ENCODE data around the gene GALNT12. TPM values are rescaled to one million over a fixed set of nuclear protein-coding genes. Genes with fewer than 3 reads are reported as not detected.

Gene GALNT12
- total RNA-seq, 1 donor from 2014 or later = 4.0 TPM

DNA sequence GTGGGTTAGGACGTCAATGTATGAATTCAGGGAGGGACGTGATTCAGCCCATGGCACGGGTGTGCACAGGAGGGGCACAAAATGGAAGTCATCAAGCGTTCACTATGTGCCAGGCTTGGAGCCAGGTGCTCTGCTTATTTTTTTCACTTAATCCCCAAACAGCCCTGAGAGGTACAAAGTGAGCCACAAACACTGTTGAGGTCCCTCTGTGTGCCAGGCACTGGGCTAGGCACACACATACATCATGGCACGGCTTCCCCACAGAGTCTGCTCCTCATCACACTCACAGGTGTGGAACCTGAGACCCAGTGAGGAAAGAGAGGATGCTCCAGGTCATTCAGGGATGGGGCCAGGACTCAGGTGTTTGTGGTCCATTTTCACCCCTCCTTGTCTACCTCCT lies 68.1 kb downstream of the GALNT12 start:
- intact Hi-C loops (cut with micrococcal nuclease) = no loop called here

DNA sequence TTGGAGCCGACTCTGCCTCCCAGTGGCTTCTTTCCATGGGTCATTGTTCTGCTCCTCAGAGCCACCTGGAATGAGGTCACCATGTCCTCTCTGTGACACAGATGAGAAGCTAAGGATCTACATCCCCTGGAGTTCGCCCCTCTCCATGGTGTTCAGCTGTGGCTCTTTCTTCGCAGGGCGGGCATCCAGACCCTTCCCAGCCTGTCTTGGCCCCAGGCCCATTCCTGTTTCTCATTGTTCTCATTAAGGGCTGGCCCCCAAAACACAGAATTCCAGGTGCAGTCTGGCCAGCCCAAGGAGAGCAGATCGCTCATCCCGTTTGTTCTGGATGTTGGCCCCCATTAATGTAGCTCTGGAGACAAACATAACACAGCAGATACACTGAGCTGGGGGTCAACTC lies 69.8 kb downstream of the GALNT12 start:
- intact Hi-C loops (cut with micrococcal nuclease) = no loop called here

DNA sequence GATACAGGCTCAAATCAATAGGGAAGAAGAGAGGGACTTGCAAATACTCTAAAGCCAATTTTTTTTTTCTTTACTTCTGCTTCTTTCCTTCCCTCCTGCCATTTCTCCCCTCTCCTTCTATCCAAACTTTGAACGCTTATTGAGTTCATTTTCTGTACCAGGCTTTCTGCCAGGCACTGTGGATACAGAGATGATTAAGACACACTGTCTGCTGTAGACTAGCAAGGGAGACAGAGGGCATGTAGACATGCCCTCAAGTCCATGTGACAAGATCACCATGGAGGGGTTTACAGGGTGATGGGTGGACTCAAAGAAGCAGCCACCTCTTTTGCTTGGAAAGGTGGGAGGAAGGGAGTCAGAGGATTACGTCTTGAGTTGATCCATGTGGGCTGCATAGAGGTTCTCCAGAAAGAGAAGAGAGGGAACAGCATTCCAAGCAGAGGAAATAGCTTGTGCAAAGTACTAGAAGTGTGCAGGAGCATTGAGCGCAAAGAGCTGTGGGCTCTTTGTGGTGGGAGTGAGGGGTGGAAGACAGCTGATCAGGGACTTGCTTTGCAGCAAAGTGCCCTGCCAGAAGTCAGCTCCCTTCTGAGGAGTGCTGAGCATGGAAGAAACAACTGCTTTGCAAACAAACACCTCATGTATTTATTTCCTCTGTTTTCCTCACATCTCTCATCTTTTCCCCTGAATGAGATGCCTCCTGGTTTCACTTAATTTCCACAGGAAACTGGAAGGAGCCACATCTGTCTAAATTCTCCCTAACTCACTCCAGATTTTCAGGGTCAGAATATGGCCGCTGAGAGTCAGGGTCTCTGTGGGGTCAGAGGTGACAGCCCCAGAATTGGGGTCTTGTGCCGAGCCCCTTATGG lies 71.9 kb downstream of the GALNT12 start:
- intact Hi-C loops (cut with micrococcal nuclease) = no loop called here

DNA sequence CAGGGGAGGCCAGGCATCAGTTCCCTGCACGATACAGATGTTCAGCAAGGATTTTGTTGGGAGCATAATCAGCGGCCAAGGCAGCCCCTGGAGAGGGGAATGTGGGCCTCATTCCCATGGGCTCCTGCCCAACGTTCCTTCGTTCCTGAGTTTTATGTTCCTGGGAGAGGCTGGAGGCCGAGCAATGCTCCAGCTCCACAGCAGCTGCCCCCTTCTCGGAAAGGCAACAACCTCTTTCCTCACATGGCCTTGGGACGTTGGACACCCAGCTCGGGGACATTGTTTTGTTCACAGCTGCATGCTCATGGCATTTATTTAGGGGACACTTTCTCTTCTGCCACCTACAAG lies 72.5 kb downstream of the GALNT12 start:
- intact Hi-C loops (cut with micrococcal nuclease) = no loop called here

DNA sequence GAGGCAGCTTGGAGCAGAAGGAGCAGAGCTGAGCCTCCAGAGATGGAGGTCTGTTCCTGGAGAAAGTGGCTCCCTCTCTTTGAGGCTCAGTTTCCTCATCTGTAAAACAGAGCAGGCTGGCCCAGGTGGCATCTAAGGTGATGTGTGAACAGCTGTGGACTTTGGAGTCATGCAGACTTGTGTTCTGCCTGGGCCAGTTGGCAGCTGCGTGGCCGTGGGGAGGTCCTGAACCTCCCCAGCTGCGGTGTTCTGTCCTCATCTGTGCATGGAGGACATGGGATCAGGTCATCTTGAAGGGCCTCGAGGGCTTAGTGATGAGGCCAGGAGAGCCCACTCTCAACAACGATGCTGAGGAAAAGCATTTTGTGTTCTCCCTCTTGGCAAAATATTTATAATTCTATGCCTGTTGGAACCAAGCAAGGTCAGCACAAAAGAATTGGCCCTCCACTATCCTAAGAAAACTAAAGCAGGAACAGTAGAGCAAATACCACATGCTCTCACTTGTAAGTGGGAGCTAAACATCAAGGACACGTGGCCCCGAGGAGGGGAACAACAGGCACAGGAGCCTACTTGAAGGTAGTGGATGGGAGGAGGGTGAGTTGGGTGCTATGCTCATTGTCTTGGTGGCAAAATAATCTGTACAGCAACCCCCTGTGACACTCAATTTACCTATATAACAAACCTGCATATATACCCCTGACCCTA lies 73.0 kb downstream of the GALNT12 start:
- intact Hi-C loops (cut with micrococcal nuclease) = no loop called here

DNA sequence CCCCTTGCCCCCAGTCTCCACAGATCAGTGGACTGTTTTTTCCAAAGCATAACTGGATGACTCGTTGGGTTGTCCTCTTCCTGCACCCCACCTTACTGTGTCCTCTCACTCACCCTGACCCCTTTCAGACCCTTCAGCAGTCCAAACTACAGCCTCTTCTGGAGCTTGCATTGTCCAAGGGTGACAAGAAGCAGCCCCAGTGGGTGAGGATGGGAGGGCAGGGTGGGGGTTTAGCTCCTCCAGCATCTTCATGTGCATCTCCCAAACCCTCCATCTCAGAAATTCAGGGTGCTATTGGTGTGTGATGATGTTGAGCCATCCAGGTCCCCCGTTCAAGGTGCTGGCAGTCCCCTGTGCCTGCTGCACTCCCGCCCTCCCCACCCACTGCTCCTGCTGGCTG lies 73.9 kb downstream of the GALNT12 start:
- intact Hi-C loops (cut with micrococcal nuclease) = no loop called here

DNA sequence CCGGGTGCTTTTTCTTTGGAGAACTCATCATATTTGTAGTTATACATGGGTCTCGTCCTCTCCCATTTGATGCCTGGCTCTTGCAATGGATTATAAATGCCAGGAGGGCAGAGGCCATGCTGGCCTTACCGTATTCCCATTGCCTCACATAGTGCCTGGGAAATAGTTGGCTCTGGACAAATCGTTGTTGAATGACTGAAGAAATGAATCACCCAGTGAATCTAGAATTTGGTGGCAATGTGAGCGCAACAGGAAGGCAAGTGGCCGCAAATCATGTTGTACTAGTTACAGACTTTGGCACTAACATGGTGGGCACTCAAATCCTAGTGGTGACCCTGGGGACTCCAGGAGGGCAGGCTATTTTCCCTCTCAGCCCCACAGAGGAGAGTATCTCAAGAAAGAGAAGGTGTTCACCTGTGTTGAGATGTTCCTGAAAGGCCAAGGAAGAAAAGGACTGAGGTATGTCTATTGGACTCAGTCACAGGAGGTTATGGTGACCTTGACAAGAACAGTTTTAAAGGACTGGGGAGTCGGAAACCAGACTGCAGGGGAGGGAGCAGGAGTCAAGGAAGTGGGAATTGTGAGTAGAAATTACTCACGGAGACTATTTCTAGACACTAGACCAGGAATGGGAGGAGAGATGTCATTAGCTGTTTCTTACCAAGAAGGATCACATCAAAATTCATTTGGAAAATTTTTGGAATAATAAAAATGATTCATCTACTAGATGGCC lies 74.5 kb downstream of the GALNT12 start:
- intact Hi-C loops (cut with micrococcal nuclease) = no loop called here

DNA sequence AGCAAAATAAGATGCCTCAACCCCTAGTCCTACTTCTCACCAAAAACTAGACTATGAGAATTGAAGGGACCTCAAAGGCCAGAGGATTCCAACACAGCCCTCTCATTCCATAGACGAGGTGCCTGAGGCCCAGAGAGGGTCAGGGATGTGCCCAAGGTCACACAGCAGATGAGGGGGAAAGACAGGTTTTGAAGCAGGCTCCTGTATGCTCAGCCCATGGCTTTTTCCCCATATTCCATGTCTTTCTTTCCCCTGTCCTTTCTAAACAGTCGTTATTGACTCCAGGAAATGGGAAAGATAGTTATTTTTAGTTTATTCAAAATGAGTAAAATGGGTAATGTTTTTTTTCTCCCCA lies 75.1 kb downstream of the GALNT12 start:
- intact Hi-C loops (cut with micrococcal nuclease) = no loop called here

DNA sequence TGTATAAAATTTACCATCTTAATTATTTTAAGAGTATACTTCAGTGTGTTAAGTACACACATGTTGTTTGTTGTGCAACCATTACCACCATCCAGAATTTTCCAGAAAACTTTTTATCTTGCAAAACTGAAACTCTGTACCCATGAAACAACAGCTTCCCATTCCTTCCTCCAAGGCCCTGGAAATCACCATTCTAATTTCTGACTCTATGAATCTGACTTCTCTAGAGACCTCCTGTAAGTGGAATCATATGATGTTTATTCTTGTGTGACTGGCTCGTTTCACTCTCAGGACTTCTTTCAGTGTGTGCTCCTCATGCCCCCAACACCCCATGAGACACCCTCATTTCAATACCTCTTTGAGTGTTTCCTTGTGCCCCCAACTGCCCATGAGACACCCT lies 75.8 kb downstream of the GALNT12 start:
- intact Hi-C loops (cut with micrococcal nuclease) = no loop called here

DNA sequence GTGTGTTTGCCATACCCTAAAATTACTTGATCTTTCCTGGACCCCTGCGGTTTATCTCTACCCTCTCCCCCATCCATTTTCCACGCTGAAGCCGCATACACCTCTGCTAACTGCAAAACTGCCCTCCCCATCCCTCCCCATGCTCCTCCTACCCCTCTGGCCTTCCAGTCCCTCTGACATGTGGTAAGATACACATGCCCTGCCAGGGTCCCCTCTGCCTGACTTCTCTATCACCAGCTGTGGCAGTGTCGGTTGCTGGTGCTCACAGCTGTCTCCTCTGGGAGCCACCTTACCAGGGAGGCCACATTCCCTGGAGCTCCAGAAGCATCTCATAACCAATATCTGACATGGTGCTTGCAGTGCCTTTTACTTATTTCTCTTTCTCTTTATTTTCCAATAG lies 77.4 kb downstream of the GALNT12 start:
- intact Hi-C loops (cut with micrococcal nuclease) = no loop called here

DNA sequence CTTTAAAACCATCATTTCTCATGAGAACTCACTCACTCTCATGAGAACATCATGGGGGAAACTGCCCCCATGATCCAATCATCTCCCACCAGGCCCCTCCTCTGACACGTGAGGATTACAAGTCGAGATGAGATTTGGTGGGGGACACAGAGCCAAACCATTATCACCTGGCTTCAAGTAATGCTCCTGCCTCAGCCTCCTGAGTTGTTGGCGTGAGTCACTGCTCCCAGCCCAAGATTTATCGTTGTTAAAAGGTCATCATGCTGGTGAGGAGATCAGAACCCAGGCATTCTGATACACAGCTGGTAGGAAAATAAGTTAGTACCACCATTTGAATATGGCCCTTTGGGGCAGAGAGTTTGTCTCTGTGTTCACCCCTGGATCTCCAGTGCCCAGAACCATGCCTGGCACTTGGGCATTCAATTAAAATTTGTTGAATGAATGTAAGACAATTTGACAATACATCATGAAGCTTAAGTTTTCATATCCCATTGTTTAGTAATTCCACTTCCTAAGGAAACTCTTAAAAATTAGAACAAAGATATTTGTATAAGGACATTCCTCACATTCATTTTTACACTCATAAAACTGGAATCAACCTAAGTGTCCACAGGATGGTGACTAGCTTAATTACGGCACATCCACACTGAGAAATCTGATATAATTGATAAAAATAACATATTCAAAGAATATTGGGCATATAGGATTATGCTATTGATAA lies 78.3 kb downstream of the GALNT12 start:
- intact Hi-C loops (cut with micrococcal nuclease) = no loop called here

DNA sequence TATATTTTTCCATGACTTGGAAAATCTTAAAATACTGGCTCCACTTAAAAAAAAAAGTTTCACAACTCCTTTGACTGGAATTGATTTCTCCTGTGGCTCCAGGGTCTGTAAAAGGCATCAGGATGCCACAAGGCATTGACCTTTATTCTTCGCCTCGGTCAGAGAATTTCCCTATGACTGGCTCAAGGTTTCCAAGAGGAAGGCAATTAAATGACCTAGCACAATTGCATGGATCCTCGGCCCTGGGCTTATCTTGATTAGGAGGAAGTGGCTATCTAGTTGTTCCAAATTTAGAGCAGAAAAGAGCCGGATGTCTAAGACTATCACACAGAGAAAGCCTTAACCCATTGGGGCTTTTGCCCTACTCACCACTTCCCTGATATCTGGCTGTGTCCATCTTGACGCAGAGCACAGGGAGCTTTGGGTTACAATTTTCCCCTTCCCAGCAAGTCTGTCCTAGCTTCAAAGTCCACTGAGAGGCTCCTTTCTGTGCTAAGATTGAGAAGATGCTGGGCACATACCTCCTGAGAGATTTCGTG lies 79.3 kb downstream of the GALNT12 start:
- intact Hi-C loops (cut with micrococcal nuclease) = no loop called here

DNA sequence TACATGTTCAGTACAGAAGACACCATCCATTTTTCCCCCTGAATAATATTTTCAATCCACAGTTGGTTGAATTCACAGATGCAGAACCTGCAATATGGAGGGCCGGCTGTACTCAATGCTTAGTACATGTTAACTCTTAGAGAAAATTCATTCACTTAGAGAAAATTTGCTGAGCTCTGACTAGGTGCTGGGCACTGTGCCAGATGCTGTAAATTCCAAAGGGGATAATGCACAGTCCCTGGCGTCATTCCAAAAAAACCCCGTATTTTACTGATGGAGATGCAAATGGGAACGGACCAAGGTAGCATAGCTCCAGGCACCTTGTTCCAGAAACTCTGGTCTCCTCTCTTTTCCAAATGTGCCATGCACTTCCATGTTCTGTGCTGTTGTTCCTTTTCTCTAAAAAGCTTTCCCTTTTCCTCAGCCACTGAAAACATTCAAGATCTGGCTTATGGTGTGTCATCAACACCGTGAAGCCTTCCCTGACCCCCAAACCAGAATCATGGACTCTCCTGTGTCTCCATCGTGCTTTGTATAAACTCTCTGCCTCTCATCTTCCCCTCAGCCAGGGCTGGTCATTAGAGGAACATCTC lies 80.5 kb downstream of the GALNT12 start:
- intact Hi-C loops (cut with micrococcal nuclease) = no loop called here

DNA sequence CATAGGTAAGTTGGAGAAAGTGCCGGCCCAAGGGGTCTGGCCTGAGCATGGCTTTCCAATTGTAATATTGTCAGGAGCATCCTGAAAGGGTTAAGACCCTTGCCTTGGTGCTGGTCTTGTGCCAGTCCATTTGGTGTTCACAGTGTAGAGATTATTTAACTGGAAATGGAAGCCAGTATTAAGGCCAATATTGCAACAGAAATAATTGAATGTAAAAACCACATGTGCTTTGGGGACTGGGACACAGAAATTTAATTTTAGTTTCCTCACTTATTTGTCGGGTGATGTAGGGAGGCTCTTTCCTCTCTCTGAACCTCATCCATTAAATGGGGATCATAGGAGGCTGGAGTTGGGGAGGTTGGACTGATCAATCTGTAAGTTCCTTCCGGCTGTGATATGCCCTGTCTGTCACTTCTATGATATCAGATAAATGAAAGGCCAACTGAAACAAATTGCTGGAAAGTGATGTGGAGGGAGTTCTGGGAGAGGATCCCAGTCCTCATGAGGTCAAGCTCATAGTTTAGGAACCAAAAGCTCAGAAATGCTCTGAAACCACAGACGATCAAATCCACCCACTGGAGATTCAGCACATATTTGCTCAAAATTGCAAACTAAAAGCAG lies 81.4 kb downstream of the GALNT12 start:
- intact Hi-C loops (cut with micrococcal nuclease) = no loop called here

DNA sequence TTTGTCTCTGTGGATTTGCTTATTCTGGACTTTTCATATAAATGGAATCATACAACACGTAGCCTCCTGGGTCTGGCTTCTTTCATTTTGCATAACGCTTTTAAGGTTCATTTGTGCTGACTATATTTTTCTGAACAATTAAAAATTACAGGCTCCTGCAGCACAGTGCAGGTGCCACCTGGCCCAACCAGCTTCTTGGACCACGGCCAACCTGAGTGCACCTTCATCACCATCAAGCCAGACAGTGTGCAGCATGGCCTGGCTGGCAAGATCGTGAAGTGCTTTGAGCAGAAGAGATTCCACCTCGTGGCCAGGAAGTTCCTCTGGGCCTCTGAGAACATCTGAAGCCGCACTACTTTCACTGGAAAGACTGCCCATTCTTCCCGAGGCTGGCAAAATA lies 82.8 kb downstream of the GALNT12 start:
- intact Hi-C loops (cut with micrococcal nuclease) = no loop called here

DNA sequence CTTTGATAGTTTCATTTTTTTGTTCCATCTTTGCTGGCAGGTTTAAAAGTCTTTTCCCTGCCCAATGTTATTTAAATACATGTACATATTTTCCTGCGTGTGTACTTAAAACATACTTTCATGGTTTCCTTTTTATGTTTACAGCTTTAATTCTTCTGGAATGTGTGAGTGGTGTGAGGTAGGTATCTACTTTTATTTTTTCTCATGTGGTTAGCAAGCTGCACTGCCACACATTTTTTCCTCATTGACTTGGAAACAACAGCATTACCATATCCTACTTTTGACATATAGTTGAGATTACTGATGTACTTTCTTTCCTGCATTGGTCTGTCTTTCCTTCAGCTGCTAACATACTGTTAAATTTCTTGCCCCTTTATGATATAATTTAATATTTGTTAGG lies 84.8 kb downstream of the GALNT12 start:
- intact Hi-C loops (cut with micrococcal nuclease) = no loop called here

DNA sequence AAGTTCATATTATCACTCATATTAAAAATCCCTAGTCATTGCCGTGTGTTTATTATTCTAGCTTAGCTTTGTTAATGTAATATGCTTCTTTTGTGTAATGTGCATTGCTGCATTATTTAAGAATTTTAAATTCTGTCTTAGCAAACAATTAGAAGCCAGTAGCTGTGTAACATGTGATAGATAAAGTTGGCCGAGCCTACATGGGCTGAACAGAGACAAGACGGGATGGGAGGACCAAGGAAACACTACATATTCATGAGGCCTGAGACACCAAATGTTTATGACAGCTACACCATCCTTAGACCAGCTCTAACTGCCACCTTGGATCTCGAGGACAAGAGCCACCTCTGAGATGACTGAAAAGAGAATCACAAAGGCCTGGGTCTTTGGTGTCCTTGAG lies 85.2 kb downstream of the GALNT12 start:
- intact Hi-C loops (cut with micrococcal nuclease) = no loop called here

DNA sequence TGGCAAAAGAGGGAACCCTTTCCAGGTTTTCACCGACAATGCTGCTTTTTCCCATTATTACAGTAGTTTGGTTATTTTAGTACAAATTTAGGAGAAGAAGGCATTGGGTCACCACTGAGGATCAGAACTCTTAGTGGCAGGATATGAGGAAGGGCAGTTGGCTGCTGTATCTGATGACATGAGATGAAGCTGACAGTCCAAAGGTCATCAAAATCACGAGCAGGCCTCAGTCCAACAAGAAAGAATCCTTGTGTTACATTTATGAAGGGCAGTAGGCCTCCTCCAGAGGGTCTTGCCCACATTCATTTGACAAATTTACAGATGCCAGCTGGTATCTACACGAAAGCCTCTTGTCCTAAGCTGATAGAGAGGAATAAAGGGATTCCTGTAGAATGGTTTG lies 86.7 kb downstream of the GALNT12 start:
- intact Hi-C loops (cut with micrococcal nuclease) = no loop called here

DNA sequence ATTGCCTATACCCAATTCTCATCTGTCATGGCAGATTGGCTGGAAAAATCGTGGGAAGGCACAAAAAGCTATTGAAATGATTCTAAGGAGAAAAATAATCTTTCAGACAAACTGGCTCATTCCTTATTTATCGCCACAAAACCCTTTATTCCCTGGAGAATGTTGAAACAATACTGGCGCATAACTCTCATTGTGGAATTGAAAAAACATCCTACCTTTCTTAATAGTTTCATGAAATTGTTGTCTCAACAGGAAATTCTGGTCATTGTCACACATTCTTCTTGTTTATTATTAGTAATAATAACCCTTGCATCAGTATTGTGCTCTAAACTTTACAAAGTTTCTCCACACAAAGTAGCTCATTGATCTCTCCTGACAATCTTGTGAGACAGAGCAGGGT lies 87.3 kb downstream of the GALNT12 start:
- intact Hi-C loops (cut with micrococcal nuclease) = no loop called here

DNA sequence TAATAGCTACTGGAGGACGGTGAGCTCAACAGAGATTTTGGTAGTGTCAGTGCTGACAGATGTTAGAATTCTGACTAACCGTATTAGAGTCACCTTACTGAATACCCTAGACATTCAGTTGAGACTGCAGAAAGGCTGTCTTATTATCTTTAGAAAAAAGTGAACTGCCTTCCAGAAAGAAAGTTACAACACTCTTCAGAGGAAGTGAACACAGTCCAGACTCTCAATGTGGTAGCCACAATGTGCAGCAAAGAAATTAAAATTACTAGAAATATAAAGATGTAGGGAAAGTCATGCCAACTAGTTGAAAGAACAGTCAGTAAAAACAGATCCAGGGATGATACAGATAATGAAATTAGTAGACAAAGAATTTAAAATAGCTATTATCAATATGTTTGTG lies 89.2 kb downstream of the GALNT12 start:
- intact Hi-C loops (cut with micrococcal nuclease) = no loop called here

DNA sequence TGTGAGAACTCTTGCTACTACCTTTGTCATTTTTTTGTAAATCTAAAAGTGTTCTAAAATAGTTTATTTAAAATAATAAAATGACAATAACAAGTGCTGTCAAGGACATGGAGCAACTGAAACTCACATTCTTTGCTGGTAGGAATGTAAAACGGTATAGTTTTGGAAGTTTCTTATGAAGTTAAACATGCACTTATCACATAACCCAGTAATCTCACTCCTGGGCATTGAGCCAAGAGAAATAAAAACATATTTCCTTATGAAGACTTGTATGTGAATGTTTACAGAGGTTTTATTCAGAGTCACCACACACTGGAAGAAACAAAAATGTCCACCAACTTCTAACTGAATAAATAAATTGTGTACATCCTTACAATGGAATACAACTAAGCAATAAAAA lies 90.3 kb downstream of the GALNT12 start:
- intact Hi-C loops (cut with micrococcal nuclease) = no loop called here
